MM.1S (cell line): ENCODE data around the gene BRD3.

Experiments
- EZH2 ChIP-seq: fragments of 300-600 bp; sonication (generic); optimal IDR thresholded peaks from 2 replicates; pipeline ENCODE3; 2017; ENCODE audit warnings: low read depth, mild to moderate bottlenecking, antibody characterized with exemption, low read length, mixed read lengths
- EZH2phosphoT487 ChIP-seq: fragments of 300-600 bp; sonication (generic); IDR thresholded peaks from 2 replicates; pipeline ENCODE4 v1.6.1; 2018; ENCODE audit warnings: antibody characterized with exemption, low read length
- TF ChIP-seq, protein P1 (sequence below): fragments of 300-600 bp; sonication (generic); IDR thresholded peaks from 2 replicates; pipeline ENCODE4 v1.5.1; 2016; ENCODE audit warnings: antibody characterized with exemption, low read length, mixed read lengths

DNA sequence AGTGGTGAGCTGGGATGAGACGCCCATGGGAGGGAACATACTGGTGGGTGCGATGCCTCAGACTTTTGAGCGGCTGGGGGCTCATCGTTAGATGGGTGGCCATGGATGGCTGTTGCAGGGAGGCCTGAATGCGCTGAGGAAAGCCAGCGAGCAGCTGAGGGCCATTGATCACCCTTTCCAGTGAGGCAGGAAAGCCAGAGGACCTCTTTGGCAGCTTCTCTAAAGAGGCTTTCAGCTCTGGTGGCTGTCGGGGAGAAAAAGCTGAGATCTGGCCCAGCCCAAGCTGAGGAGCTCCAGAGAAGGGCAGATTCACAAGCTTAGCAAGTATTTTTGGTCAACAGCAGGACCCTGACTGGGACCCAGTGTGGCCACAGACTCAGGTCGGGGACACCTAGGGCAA, 62.4 kb downstream of the BRD3 start:
- TF ChIP-seq, protein P1, sequence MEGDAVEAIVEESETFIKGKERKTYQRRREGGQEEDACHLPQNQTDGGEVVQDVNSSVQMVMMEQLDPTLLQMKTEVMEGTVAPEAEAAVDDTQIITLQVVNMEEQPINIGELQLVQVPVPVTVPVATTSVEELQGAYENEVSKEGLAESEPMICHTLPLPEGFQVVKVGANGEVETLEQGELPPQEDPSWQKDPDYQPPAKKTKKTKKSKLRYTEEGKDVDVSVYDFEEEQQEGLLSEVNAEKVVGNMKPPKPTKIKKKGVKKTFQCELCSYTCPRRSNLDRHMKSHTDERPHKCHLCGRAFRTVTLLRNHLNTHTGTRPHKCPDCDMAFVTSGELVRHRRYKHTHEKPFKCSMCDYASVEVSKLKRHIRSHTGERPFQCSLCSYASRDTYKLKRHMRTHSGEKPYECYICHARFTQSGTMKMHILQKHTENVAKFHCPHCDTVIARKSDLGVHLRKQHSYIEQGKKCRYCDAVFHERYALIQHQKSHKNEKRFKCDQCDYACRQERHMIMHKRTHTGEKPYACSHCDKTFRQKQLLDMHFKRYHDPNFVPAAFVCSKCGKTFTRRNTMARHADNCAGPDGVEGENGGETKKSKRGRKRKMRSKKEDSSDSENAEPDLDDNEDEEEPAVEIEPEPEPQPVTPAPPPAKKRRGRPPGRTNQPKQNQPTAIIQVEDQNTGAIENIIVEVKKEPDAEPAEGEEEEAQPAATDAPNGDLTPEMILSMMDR = no peak
- no peak for TF ChIP-seq EZH2
- TF ChIP-seq EZH2phosphoT487 = no peak
